ENCODE results near the gene SACS. TPM values are rescaled to one million over a fixed set of nuclear protein-coding genes. Genes with fewer than 3 reads are reported as not detected.

SACS gene
- polyA plus RNA-seq, 1 donor from 2014 or later = 4.2 TPM

Other genes starting within 250 kb of the SACS start
- 0.29 TPM for gene TNFRSF19, start 136.7 kb upstream of the SACS start, polyA plus RNA-seq